MCF 10A (cell line): Measurements from ENCODE around the gene PLA2G5. TPM values are rescaled to one million over a fixed set of nuclear protein-coding genes. Genes with fewer than 3 reads are reported as not detected.

Source experiments
- BruUV-seq: library from RNA; stranded (reverse); fragments of 400-500 nt; replicated peaks from 2 replicates; lab custom pipeline; 2021; lab: Mats Ljungman, UMichigan
- CTCF ChIA-PET: fragments of 300-600 bp; sonication (Branson Sonifier 250); formaldehyde crosslinking; extraction: SDS; loops from one replicate; lab custom pipeline; 2021; ENCODE audit warnings: antibody characterized with exemption, inconsistent platforms; lab: Yijun Ruan, JAX
- POLR2A ChIA-PET: fragments of 300-600, 350-650 bp; sonication (Branson Sonifier 250); formaldehyde crosslinking; extraction: SDS; loops from one replicate; lab custom pipeline; 2020; ENCODE audit warnings: antibody characterized with exemption, inconsistent platforms; lab: Yijun Ruan, JAX
- DNase-seq: peaks from one replicate; pipeline ENCODE4 v3.0.0-alpha.2; 2018; ENCODE audit not compliant: unreplicated experiment
- H3K27ac Mint-ChIP-seq: one replicate; pipeline ENCODE4 v1.8.0; 2022; ENCODE audit warnings: mild to moderate bottlenecking, low read depth, mixed read lengths; ENCODE audit not compliant: unreplicated experiment
- H3K27me3 Mint-ChIP-seq: one replicate; pipeline ENCODE4 v1.8.0; 2022; ENCODE audit warnings: mixed read lengths; ENCODE audit not compliant: insufficient read depth, unreplicated experiment
- H3K36me3 Mint-ChIP-seq: one replicate; pipeline ENCODE4 v1.8.0; 2022; ENCODE audit warnings: mild to moderate bottlenecking, moderate library complexity, mixed read lengths; ENCODE audit not compliant: insufficient read depth, unreplicated experiment
- H3K4me1 Mint-ChIP-seq: one replicate; pipeline ENCODE4 v1.8.0; 2022; ENCODE audit warnings: mixed read lengths; ENCODE audit not compliant: insufficient read depth, unreplicated experiment
- H3K4me3 Mint-ChIP-seq: one replicate; pipeline ENCODE4 v1.8.0; 2022; ENCODE audit warnings: mild to moderate bottlenecking, moderate library complexity, mixed read lengths; ENCODE audit not compliant: unreplicated experiment
- H3K9me3 Mint-ChIP-seq: one replicate; pipeline ENCODE4 v1.8.0; 2022; ENCODE audit warnings: mixed read lengths; ENCODE audit not compliant: unreplicated experiment
- intact Hi-C: fragments of 100-400 bp; cut with micrococcal nuclease; formaldehyde crosslinking; loops from 2 replicates; pipeline ENCODE4 v1.14.1; 2022
- total RNA-seq: library from RNA; stranded (reverse); gene quantifications from 2 replicates; pipeline ENCODE4 v1.2.3, GENCODE V29; 2022
- TF ChIP-seq, protein P1 (sequence below): fragments of 200-600 bp; IDR thresholded peaks from one replicate; pipeline ENCODE4 v1.8.0; 2022; ENCODE audit warnings: antibody characterized with exemption, mild to moderate bottlenecking; ENCODE audit not compliant: unreplicated experiment

The PLA2G5 gene
- total RNA-seq, 1 experiment from 2014 or later, result not detected

DNA sequence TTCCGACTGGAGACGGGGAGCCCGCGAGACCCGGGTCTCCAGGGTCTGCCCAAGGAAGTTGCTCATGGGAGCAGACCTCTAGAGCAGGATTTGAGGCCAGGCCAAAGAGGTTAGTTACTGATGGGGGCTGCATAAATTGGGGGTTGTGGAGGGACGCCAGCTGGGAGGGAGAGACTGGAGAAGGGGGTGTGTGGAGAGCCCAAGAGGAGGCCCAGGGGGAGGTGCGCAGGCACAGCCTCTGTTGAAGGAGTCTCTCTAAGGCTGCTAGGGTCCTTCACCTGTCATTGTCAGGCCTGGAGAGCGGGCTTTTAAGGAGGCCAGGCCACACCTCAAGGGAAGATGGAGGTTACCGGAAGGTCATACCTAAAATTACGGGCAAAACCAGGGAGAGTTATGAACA lies 363 bp downstream of the PLA2G5 start:
- BruUV-seq, result no TSS peak
- Mint-ChIP-seq H3K27me3 (no peaks in the 10 kb centered on the region), H3K36me3 (no peaks in the 10 kb centered on the region), H3K9me3 (no peaks in the 10 kb centered on the region), H3K4me1 (no peaks in the 10 kb centered on the region), H3K4me3 (no peak overlapping the region), H3K27ac (no peak overlapping the region)
- ChIA-PET CTCF (no interaction called here), POLR2A (no interaction called here)
- intact Hi-C loops, result no loop called here
- TF ChIP-seq, protein P1, sequence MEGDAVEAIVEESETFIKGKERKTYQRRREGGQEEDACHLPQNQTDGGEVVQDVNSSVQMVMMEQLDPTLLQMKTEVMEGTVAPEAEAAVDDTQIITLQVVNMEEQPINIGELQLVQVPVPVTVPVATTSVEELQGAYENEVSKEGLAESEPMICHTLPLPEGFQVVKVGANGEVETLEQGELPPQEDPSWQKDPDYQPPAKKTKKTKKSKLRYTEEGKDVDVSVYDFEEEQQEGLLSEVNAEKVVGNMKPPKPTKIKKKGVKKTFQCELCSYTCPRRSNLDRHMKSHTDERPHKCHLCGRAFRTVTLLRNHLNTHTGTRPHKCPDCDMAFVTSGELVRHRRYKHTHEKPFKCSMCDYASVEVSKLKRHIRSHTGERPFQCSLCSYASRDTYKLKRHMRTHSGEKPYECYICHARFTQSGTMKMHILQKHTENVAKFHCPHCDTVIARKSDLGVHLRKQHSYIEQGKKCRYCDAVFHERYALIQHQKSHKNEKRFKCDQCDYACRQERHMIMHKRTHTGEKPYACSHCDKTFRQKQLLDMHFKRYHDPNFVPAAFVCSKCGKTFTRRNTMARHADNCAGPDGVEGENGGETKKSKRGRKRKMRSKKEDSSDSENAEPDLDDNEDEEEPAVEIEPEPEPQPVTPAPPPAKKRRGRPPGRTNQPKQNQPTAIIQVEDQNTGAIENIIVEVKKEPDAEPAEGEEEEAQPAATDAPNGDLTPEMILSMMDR, result no peak
- no peak for DNase-seq

DNA sequence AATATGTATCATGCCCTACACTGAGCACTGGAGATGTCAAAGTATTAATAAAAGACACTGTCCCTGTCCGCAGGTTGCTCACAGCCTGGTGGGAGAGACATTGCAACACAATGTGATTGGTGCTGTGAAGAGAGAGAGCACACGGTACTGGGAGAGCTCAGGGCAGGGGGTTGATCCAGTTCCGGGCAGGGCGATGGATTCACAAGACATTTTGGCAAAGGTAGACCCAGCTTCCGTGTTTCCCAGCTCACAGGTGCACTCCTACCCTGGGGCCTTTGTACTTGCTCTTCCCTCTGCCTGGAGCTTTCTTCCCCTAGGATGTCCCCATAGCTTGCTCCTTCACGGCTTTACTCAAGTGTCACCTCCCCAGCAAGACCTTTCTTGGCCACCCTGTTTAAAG lies 1.4 kb downstream of the PLA2G5 start:
- TF ChIP-seq, protein P1, result no peak
- H3K36me3 Mint-ChIP-seq, result no peaks in the 10 kb centered on the region
- CTCF ChIA-PET, result interaction anchor here (0.7 to 1.0 kb wide), 2 partner anchors 122 to 206 kb away, joined by 3 read pairs; no protein-coding TSS in a partner anchor
- intact Hi-C loops, result no loop called here
- BruUV-seq, result no TSS peak
- no peaks in the 10 kb centered on the region for H3K9me3 Mint-ChIP-seq
- POLR2A ChIA-PET, result no interaction called here
- H3K27me3 Mint-ChIP-seq, result no peaks in the 10 kb centered on the region
- H3K27ac Mint-ChIP-seq, result no peak overlapping the region
- no peak for DNase-seq
- no peaks in the 10 kb centered on the region for H3K4me1 Mint-ChIP-seq
- H3K4me3 Mint-ChIP-seq, result no peak overlapping the region

DNA sequence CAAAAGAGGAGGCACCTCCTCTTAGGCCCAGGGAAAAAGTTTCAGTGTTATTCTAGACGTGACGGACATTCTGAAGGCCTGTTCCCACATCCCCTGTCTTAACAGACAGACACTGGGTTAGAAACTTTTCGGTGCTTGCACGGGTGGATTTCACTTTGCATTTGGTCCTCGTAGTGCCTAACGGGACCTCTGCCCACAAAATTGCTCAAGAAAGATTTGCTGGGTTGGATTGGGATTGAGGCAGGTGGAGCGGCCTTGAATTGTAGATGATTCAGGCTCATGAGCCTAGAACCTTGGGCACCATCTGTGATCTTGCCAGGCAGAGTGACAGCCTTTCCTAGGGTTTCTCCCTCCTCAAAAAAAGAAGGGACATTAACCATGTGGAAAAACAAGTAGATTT lies 2.8 kb downstream of the PLA2G5 start:
- H3K4me1 Mint-ChIP-seq, result no peaks in the 10 kb centered on the region
- H3K9me3 Mint-ChIP-seq, result no peaks in the 10 kb centered on the region
- ChIA-PET POLR2A (no interaction called here), CTCF (no interaction called here)
- no peak overlapping the region for H3K4me3 Mint-ChIP-seq
- H3K27me3 Mint-ChIP-seq, result peaks cover 6% of the 10 kb centered on the region
- no peaks in the 10 kb centered on the region for H3K36me3 Mint-ChIP-seq
- DNase-seq, result no peak
- H3K27ac Mint-ChIP-seq, result no peak overlapping the region
- intact Hi-C loops, result no loop called here
- no TSS peak for BruUV-seq
- TF ChIP-seq, protein P1, result no peak

DNA sequence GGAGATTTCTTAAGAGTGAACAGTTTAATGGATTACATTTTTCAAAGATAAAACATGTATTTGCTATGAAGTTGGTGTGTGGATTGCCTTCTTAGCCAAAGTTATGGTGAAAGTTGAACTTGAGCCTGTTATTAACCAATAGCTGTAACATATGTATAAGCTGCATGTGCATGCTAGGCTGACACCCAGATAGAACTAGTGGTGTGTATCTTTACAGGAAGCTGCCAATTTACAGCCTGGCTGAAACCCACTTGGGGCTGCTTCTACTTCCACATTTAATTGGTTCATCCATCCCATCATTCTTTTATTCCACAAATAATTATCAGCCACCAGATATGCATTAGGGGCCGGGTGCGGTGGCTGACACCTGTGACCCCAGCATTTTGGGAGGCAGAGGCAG lies 3.3 kb downstream of the PLA2G5 start:
- Mint-ChIP-seq H3K4me3 (no peak overlapping the region), H3K27me3 (peaks cover 11% of the 10 kb centered on the region), H3K36me3 (no peaks in the 10 kb centered on the region), H3K4me1 (no peaks in the 10 kb centered on the region), H3K27ac (no peak overlapping the region), H3K9me3 (no peaks in the 10 kb centered on the region)
- DNase-seq, result no peak
- POLR2A ChIA-PET, result no interaction called here
- CTCF ChIA-PET, result no interaction called here
- TF ChIP-seq, protein P1, result no peak
- BruUV-seq, result no TSS peak
- intact Hi-C loops, result no loop called here
